DMS114 treated with DMSO at 0.1 percent for 48 hours (cell line): ENCODE data around the gene MRPL45.
A peak's percentile ranks its signal among the peaks of the same experiment; 100 is the strongest.

Experiments
- DNase-seq: peaks from one replicate; lab custom pipeline; 2025; ENCODE audit not compliant: unreplicated experiment; lab: John Stamatoyannopoulos, UW

MRPL45 gene

DNA sequence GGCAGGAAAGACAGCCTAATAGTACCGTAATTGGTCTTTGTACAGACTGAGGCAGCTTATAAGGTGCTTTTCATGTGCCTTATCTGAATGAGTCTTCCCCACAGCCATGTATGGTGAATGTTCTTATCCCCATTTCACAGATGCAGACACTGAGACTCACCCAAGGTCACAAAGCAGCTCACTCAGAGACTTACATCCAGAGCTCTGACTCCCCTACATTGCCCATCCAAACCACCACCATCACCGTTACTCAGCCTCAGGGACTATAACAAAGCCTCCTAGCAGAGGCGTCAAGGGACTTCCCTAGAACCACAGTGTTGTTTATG is 47.4 kb downstream of the MRPL45 start:
- DNase-seq: no peak

DNA sequence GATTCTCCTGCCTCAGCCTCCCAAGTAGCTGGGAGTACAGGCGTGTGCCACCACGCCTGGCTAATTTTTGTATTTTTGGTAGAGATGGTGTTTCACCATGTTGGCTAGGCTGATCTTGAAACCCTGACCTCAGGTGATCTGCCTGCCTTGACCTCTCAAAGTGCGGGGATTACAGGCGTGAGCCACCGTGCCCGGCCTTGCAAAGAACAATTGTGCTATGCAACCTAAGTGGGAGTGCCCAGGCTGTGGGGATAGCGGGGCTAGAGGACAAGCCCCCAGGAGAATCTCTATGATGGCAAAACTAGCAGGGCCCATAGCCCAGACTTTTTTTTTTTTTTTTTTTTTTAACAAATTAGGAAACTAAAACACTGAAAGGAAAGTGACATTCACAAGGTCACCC is 48.8 kb downstream of the MRPL45 start:
- no peak for DNase-seq

DNA sequence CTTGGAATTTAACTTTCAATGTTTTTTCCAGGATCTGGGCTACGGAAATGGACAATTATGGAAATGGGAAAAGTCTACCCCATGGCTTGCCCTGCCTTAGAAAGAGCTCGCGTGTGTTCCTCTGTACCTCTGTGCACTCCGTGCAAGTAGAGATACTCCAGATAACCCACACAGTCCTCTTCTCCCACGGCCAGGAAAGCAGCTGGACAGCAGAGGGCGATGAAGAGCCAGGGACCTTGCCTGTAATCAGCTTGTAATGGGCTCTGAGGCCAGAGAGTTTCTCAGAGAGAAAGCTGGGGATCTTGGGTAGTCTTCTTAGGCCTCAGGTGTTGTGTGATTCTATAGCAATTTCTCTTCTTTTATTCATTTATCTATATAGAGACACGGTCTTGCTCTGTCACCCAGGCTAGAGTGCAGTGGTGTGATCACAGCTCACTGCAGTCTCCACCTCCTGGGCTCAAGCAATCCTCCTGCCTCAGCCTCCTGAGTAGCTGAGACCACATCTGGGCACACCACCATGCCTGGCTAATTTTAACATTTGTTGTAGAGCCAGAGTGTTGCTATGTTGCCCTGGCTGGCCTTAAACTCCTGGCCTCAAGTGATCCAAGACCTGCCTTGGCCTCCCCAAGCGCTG is 52.2 kb downstream of the MRPL45 start:
- DNase-seq: peak; percentile 64

DNA sequence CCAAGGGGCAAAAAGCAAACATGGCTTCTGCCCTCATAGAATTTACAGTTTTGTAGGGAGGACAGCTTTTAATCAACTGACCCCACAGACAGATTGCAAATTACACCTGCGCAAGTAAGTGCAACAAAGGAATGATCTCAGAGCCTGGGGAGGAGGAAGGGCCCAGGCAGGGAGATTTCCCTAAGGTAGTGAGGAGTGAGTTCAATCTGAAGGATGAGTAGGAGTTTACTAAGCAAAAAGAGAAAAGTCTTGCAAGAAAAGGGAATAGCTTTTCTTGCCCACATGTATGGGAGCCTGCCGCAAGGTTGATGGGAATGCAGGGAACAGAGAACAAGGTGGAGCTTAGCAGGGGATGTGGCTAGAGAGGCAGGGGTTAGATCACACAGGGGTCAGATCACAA is 53.1 kb downstream of the MRPL45 start:
- no peak for DNase-seq

DNA sequence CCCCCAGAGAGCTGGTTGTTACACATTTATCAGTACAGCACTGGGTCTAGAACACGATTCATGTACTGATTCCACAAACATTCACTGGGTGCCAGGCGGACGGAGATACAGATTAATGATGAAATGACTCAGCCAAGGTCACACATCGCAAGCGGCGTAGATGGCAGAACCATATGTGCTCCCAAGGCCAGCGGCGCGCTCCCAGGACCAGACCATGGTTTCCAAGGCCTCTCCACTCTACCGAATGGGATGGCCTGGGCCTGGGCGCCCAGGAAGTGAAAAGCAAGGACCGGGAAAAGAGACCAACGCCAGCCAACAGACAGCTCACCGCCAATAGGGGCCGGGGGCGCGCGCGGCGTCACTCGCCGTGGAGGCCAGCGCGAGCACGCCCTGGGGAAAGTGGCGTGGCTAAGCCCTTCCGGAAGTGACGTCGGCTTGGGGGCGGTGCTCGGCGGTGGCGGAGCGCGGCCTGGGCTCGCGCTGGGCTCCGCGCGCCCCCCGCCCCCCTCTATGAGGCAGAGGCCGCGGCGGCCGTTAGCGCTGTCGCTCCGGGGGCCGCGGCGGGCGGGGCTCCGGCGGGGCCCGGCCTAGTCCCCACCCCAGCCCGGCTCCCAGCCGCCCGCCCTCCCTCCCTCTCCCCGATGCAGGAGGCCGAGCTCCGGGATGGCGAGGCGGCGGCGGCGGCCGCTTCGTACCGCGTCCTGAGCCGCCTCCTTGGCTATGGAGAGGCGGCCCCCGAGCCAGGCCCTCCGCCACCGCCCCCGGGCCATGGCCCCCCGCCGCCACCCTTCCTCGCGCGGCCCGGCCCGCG is 54.6 kb downstream of the MRPL45 start, which contains the start of gene SOCS7:
SOCS7 (plus strand) TSS at position 433 of the 811 bp plus-strand sequence; CDS start at position 642, 209 bp downstream.
- peak; percentile 91 for DNase-seq

DNA sequence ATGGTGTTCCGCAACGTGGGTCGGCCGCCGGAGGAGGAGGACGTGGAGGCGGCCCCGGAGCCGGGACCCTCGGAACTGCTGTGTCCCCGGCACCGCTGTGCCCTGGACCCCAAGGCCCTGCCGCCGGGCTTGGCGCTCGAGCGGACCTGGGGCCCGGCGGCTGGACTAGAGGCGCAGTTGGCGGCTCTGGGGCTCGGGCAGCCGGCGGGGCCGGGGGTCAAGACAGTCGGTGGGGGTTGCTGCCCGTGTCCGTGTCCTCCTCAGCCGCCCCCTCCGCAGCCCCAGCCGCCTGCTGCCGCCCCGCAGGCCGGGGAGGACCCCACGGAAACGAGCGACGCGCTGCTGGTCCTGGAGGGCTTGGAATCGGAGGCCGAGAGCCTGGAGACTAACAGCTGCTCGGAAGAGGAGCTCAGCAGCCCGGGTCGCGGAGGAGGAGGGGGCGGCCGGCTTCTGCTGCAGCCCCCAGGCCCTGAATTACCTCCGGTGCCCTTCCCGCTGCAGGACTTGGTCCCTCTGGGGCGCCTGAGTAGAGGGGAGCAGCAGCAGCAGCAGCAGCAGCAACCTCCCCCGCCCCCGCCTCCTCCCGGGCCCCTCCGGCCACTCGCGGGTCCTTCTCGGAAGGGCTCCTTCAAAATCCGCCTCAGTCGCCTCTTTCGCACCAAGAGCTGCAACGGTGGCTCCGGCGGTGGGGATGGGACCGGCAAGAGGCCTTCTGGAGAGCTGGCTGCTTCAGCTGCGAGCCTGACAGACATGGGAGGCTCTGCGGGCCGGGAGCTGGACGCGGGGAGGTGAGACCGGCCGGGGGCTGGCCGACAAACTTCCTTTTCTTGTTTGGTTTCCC is 55.5 kb downstream of the MRPL45 start:
- no peak for DNase-seq

DNA sequence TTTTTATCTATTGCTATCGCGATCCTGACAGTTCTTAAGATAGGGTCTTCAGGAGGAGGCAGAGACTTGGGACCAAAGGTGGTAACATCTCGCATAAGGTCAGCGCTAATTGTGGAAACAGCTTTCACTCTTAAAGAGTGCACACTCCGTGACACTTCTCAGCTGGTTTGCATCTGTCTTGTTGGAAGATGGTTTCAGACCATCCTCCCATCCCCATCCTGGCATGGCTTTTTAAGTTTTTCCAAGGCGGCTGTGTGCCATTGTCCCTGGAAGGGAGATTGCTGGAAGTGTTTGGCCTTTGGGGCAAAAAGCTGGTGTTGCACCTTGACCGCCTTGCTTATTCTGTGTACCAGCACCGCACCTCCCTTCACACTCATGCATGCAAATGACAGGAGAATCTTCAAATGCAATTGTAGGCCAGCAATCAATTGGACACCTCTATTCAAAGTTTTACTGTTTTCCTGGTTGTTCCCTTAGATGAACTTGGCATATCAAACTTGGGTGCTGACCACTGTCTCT is 56.2 kb downstream of the MRPL45 start:
- no peak for DNase-seq

DNA sequence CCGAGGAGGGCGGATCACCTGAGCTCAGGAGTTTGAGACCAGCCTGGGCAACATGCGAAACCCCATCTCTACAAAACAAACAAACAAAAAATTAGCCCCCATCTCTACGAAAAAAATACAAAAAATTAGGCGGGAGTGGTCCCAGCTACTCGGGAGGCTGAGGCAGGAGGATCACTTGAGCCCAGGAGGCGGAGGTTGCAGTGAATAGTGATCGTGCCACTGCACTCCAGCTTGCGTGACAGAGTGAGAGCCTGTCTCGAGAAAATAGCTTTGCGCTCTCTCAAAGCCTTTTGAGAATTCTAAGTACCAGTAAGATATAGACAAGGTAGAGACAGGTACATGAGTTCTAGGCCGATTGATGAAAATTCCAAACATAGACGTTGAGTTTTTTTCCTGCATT is 56.7 kb downstream of the MRPL45 start:
- DNase-seq: no peak

DNA sequence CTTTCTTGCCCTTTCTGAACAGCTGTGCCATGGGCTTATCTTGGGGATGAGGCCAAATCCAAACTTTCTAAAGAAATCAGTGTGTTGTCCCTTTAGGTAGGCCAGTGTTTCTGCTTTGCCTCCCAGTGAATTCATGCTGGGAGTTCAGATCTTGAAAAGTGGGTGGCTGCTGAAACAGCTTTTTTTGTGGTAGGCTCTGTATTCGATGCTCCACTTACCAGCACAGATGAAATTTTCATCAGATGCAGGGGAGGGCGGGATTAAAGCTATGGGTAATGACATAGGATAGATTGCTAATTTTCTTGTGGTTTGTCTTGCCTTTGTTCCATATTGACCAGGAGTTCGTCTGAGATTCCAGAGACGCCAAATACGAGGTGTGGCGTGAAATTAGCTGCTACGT is 57.5 kb downstream of the MRPL45 start:
- DNase-seq: no peak

DNA sequence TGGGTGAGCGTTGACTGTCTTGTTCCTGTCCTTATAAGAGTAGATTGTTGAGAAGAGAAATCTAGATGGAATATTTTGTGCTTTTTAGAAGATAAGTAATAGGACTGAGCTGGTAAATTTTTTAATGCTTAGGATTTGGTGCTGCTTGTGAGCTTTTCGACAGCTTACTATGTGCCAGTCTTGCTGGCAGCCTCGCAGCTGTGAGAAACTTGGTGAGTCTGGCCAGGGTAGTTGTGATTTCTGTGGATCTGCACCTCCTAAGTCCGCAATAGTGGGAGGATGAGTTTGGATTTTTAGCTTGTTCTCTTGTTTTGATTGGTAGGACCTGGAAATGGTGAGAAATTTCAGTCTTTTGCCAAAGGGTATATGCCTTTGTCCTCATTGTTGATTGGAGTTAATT is 58.3 kb downstream of the MRPL45 start:
- DNase-seq: no peak

DNA sequence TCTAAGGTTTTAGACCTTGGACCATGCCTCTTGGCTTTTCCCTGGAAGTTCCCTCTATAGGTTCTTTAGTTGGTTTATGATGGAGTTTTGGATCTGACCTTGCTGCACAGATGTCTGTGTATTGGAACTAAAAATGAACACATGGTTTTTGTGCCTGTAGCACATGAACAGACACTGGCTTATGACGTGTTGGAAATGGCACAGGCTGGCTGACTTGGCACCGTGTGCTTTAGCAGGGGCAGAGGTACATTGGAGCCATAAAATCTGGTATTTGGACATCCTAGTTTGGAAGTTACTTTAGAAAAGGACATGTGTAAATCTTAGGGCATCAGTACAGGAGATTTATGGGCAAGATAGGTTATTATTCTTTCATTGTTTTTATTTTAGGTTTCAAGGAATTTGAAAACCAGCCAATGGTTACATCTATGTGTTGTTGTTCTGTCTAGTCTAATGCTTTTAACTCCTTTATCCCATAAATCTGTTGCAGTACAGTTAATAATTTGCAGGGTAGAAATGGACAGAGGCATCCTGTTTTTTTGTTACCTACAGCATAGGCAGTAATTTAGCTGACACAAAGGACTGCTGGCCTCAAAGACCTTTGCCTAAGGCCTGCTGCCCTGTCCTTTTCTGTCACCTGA is 60.6 kb downstream of the MRPL45 start:
- DNase-seq: no peak

DNA sequence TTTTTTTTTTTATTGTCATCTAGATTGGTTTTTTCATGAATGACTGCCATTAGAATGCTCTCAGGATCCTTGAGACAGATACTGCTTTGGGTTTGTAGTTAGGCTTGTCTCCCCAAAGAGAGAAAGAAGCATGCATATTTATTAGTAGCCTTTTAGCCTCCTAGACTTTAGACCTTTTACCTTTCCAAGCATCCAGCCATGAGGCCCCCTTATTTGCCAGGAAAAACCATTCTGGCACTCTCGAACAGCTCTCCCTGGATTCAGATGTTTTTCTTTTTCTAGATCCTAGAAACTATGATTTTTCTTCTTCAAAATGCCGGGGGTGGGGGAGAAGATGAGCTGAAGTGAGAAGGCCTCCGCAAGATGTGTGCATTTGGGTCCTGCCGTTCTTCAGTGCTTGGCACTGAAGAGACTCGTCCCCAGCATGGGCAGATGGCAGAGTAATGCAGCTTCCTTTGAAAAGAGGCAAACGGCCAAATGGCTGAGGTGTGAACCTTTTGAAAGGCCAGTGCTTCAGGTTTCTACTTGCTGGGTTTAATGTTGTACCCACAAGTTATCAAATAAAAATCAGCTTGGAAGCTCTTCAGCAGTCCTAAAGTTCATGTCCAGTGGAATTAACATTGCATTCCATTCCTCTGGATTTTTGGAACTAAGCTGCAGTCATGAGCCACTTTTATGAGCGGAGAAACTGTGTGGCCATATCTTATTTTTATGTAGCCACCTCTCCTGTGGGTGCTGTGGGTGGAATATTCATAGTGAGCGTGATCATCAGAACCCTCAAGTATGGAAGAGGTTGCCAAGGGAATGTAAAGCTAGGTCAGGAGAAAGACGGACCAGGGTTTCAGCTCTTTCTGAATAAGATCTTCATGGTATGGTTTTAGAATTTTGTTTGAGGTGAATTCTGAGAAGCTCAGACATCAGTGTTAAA is 61.9 kb downstream of the MRPL45 start:
- DNase-seq: no peak

DNA sequence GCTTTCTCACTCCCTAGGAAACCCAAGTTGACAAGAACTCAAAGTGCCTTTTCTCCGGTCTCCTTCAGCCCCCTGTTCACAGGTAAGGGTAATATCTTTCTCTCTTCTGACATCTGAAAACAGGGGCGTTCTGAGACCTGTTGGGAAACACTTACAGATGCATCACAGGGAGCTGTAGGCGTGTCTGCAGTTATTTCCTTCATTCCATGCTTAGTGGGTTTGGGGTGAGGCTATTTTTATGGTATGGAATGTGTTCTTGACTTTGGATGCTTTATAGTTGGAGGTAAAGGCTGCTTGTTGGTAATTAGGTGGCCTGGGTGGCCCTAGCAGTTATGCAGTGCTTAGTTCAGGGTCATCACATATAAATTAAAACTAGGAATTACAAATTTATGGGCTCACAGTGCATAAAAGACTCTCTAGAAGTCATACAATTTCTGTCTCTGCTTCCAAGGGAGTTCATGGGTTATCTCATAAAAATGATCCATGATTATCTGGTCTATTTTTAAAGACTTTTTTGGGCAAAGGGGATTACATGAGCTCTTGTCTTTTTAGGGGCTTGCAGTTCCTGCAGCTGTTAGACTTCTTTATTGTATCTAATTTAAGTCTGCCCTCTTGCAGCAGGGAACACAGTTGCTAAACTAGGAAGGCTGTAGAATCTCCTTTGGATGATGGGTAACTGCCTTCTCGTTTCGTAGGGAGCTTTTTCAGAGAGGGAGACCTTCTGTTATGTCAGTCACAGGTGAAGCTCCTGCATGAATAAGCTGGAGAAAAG is 64.9 kb downstream of the MRPL45 start:
- no peak for DNase-seq

DNA sequence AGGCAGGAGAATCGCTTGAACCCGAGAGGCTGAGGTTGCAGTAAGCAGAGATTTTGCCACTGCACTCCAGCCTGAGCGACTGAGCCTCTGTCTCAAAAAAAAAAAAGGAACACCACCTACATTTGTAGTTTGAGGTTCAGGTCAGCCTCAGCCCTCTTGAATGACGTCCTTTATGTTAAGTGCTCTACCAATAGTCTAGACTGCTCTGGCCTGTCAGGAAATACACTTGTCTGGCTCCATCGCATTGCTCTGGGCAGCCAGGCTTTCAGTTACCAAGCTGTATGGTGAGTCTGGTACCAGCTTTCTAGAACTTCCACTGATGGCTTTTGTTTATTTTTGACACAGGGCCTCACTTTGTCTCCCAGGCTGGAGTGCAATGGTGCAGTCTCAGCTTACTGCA is 66.0 kb downstream of the MRPL45 start:
- no peak for DNase-seq

DNA sequence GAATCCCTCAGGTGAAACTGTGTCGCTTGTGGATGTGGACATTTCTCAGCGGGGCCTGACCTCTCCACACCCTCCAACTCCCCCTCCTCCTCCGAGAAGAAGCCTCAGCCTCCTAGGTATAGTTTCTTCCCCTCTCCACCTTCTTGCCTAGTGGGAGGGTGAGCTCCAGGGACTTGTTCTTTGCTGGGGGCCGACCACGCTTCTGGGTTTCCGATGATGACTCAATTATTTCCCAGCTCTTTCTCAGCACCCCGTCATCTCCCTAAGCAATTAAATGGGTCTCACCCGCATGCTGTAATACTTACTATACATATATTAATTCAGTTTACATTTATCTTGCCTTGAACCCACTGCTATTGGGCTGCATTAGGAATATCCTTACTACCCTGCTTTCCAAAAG is 67.8 kb downstream of the MRPL45 start:
- no peak for DNase-seq

DNA sequence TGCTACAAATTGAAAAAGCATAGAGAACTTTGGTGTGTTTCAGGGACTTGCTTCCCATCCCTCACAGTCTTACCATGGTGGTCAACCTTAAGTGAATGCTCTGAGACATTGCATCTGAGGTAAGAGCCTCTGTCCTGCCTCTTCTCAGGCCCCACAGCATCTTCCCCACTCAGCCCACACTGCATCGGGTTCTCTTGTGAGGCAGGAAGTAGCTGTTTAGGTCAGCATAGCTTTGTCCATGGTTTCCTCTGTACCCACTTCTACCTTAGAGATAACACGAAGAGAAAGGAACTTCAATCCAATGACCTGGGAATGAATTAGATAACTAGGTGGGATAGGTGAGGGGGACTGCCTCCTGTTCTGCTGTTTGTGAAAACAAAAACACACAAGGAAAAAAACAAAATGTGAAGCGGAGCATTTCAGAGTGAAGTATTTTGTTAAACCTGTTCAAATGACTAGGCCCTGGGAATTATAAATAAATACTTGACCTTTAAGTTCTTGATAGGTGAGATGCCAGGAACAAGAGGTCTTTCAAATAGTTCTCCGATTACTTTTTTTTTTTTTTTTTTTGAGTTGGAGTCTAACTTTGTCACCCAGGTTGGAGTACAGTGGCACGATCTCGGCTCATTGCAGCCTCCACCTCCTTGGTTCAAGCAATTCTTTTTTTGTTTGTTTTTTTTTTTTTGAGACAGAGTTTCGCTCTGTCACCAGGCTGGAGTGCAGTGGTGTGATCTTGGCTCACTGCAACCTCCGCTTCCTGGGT is 72.3 kb downstream of the MRPL45 start:
- DNase-seq: no peak
